CD4-positive, alpha-beta T cell (primary cell): ENCODE measurements around the gene TTLL3. TPM values are rescaled to one million over a fixed set of nuclear protein-coding genes. Genes with fewer than 3 reads are reported as not detected.

Experiments
- ATAC-seq: fragments of 200-7000 bp; cut with Tn5 transposase; one replicate; pipeline ENCODE4 v1.10.0; 2022; ENCODE audit warnings: mild to moderate bottlenecking; ENCODE audit not compliant: poor library complexity
- CTCF ChIA-PET: fragments of 350-600 bp; sonication (Branson Sonifier 250); formaldehyde crosslinking; loops from one replicate; lab custom pipeline; 2021; ENCODE audit warnings: antibody characterized with exemption, inconsistent platforms; lab: Charles Lee
- POLR2A ChIA-PET: fragments of 350-600 bp; sonication (Branson Sonifier 250); formaldehyde crosslinking; loops from one replicate; lab custom pipeline; 2021; ENCODE audit warnings: antibody characterized with exemption, inconsistent platforms; lab: Charles Lee
- DNase-seq, 14 experiments: peaks; one replicate each; pipeline ENCODE4 v3.0.0-alpha.2; 2013 to 2020; ENCODE audit warnings: mixed read lengths in 2 of 14
- H3K27ac ChIP-seq, 2 donors: one replicate each; pipeline versions ENCODE4 v1.5.1 to v1.7.0; 2013; ENCODE audit warnings: low read length in 2 of 2, low read depth in 1 of 2, mild to moderate bottlenecking in 1 of 2
- H3K27me3 ChIP-seq, 2 experiments: 1 replicate in 1 of 2; 2 replicates in 1 of 2; pipeline versions ENCODE4 v1.6.1 to v1.7.0; 2013; ENCODE audit warnings: low read length in 2 of 2, control low read depth in 1 of 2, mild to moderate bottlenecking in 1 of 2, moderate library complexity in 1 of 2; ENCODE audit not compliant: insufficient read depth in 2 of 2, control insufficient read depth in 1 of 2
- H3K36me3 ChIP-seq: one replicate; pipeline ENCODE4 v1.6.1; 2013; ENCODE audit warnings: low read length, control low read depth; ENCODE audit not compliant: insufficient read depth
- H3K4me1 ChIP-seq: one replicate; pipeline ENCODE4 v1.6.1; 2013; ENCODE audit warnings: low read length, control low read depth; ENCODE audit not compliant: insufficient read depth
- H3K4me3 ChIP-seq: one replicate; pipeline ENCODE4 v1.5.1; 2013; ENCODE audit warnings: mild to moderate bottlenecking, low read length, moderate library complexity
- H3K9me3 ChIP-seq, 2 experiments: 1 replicate in 1 of 2; 2 replicates in 1 of 2; pipeline versions ENCODE4 v1.6.1 to v1.7.0; 2013; ENCODE audit warnings: low read length in 2 of 2, mild to moderate bottlenecking in 2 of 2, control low read depth in 1 of 2, moderate library complexity in 1 of 2; ENCODE audit not compliant: control insufficient read depth in 1 of 2, insufficient read depth in 1 of 2
- H3K27ac Mint-ChIP-seq: one replicate; pipeline ENCODE4 v1.8.0; 2020; ENCODE audit warnings: mixed read lengths
- H3K27me3 Mint-ChIP-seq: one replicate; pipeline ENCODE4 v1.8.0; 2021; ENCODE audit warnings: mixed read lengths
- H3K36me3 Mint-ChIP-seq: one replicate; pipeline ENCODE4 v1.8.0; 2021; ENCODE audit warnings: low read depth, mixed read lengths
- H3K4me1 Mint-ChIP-seq: one replicate; pipeline ENCODE4 v1.8.0; 2021; ENCODE audit warnings: low read depth, mixed read lengths
- H3K4me3 Mint-ChIP-seq: one replicate; pipeline ENCODE4 v1.8.0; 2020; ENCODE audit warnings: mild to moderate bottlenecking, mixed read lengths
- H3K9me3 Mint-ChIP-seq: one replicate; pipeline ENCODE4 v1.8.0; 2020; ENCODE audit warnings: mixed read lengths
- CTCF ChIP-seq: fragments of 200-600 bp; IDR thresholded peaks from one replicate; pipeline ENCODE4 v1.8.0; 2022; ENCODE audit warnings: antibody characterized with exemption, mild to moderate bottlenecking
- intact Hi-C, 2 experiments: fragments of 100-400 bp; cut with DNase I in 1 of 2; cut with micrococcal nuclease in 1 of 2; formaldehyde crosslinking; loops; one replicate each; pipeline versions ENCODE4 v1.15.1 to v1.9.0; 2023 to 2025; cut with DNase I, micrococcal nuclease
- total RNA-seq, 174 experiments: library from RNA in 2 of 174; stranded (reverse) in 2 of 174; gene quantifications; one replicate each; pipeline ENCODE4 v1.2.3 and lab custom pipeline; 2021 to 2026

The TTLL3 gene
- total RNA-seq, 2 experiments from 2014 or later: 50.5 to 58.6 TPM

- ChIA-PET POLR2A (no interaction called here), CTCF (interaction anchor here (1.3 kb wide), 1 partner anchor 13 kb away, joined by 3 read pairs; no protein-coding TSS in a partner anchor)
- Histone ChIP-seq H3K36me3 (peaks cover 61% of the 10 kb centered on the region), H3K27ac (no peak overlapping the region), H3K27me3 (no peaks in the 10 kb centered on the region), H3K4me1 (peaks cover 63% of the 10 kb centered on the region), H3K9me3 (no peaks in the 10 kb centered on the region), H3K4me3 (no peak overlapping the region)
- intact Hi-C loops: loop anchor here (2.0 to 10.0 kb wide), 2 partner anchors 60 to 96 kb away; partner anchors contain the start of genes BRPF1 (in 1 of the 2) and JAGN1 (in 1 of the 2)
- Mint-ChIP-seq H3K36me3 (peaks cover 78% of the 10 kb centered on the region), H3K4me3 (peak overlapping the region; percentile 86), H3K9me3 (no peaks in the 10 kb centered on the region), H3K27ac (peak overlapping the region; percentile 72), H3K4me1 (peaks cover 71% of the 10 kb centered on the region), H3K27me3 (no peaks in the 10 kb centered on the region)
- no peak for TF ChIP-seq CTCF
- ATAC-seq: no peak
- peak in 1 of 14 experiments; percentile 32 for DNase-seq
Measured at GRCh38 chr3:9795207-9795606, 14.9 kb upstream of the TTLL3 start.

- Mint-ChIP-seq H3K9me3 (no peaks in the 10 kb centered on the region), H3K4me3 (no peak overlapping the region), H3K27ac (peak overlapping the region; percentile 67), H3K36me3 (peaks cover 85% of the 10 kb centered on the region), H3K27me3 (no peaks in the 10 kb centered on the region), H3K4me1 (peaks cover 52% of the 10 kb centered on the region)
- H3K27ac ChIP-seq: no peak overlapping the region
- H3K4me1 ChIP-seq: peaks cover 42% of the 10 kb centered on the region
- TF ChIP-seq CTCF: no peak
- no peak overlapping the region for H3K4me3 ChIP-seq
- H3K9me3 ChIP-seq: no peaks in the 10 kb centered on the region
- H3K36me3 ChIP-seq: peaks cover 69% of the 10 kb centered on the region
- H3K27me3 ChIP-seq: no peaks in the 10 kb centered on the region
- intact Hi-C loops: loop anchor here in 1 of 2 experiments (10.0 kb wide), 1 partner anchor 63 kb away; the partner anchor contains the start of gene BRPF1
- ChIA-PET CTCF (interaction anchor here (0.7 kb wide), 1 partner anchor 537 kb away, joined by 5 read pairs; no protein-coding TSS in a partner anchor), POLR2A (interaction anchor here (0.9 kb wide), 1 partner anchor 19 kb away, joined by 3 read pairs; no protein-coding TSS in a partner anchor)
- DNase-seq: no peak
- no peak for ATAC-seq
Measured at GRCh38 chr3:9797196-9797945, 12.7 kb upstream of the TTLL3 start.

GRCh38 chr3:9800529-9800928 lies 9.5 kb upstream of the TTLL3 start:
- Histone ChIP-seq H3K4me3 (no peak overlapping the region), H3K36me3 (peaks cover 86% of the 10 kb centered on the region), H3K27me3 (no peaks in the 10 kb centered on the region), H3K9me3 (no peaks in the 10 kb centered on the region), H3K27ac (no peak overlapping the region), H3K4me1 (peaks cover 21% of the 10 kb centered on the region)
- intact Hi-C loops: no loop called here
- DNase-seq (no peak), ATAC-seq (no peak)
- peaks cover 23% of the 10 kb centered on the region for H3K4me1 Mint-ChIP-seq
- POLR2A ChIA-PET: no interaction called here
- CTCF ChIA-PET: no interaction called here
- H3K36me3 Mint-ChIP-seq: peaks cover 87% of the 10 kb centered on the region
- no peak overlapping the region for H3K27ac Mint-ChIP-seq
- no peak for TF ChIP-seq CTCF
- no peak overlapping the region for H3K4me3 Mint-ChIP-seq
- no peaks in the 10 kb centered on the region for H3K27me3 Mint-ChIP-seq
- no peaks in the 10 kb centered on the region for H3K9me3 Mint-ChIP-seq
